Spinal cord (tissue), 10 donors: Measurements from ENCODE around the gene SGMS1. TPM values are rescaled to one million over a fixed set of nuclear protein-coding genes. Genes with fewer than 3 reads are reported as not detected.
"Not testable (repeated sequence)": the region's sequence is repeated elsewhere in the genome, so short reads cannot be mapped to it uniquely, and the experiment has no call there.

ENCODE experiments used
- DNase-seq, 6 donors: peaks; one replicate each; pipeline versions ENCODE4 v3.0.0 to v3.0.0-alpha.2; 2013 to 2015; ENCODE audit warnings: low spot score in 6 of 6, low read depth in 4 of 6
- H3K27ac ChIP-seq: one replicate; pipeline ENCODE4 v1.5.1; 2013; ENCODE audit warnings: low read depth, low read length, control low read depth
- H3K27me3 ChIP-seq: one replicate; pipeline ENCODE4 v1.6.1; 2013; ENCODE audit warnings: low read length; ENCODE audit not compliant: control insufficient read depth, insufficient read depth
- H3K36me3 ChIP-seq: one replicate; pipeline ENCODE4 v1.6.1; 2013; ENCODE audit warnings: low read length; ENCODE audit not compliant: control insufficient read depth, insufficient read depth
- H3K4me1 ChIP-seq: one replicate; pipeline ENCODE4 v1.6.1; 2013; ENCODE audit warnings: low read length; ENCODE audit not compliant: control insufficient read depth, insufficient read depth
- H3K4me3 ChIP-seq: one replicate; pipeline ENCODE4 v1.5.1; 2013; ENCODE audit warnings: low read depth, low read length, control low read depth
- H3K9me3 ChIP-seq: one replicate; pipeline ENCODE4 v1.6.1; 2013; ENCODE audit warnings: low read length; ENCODE audit not compliant: control insufficient read depth, insufficient read depth
- WGBS: methylation state at CpG from one replicate; pipeline ENCODE4 v1.1.5; 2013; ENCODE audit warnings: missing lambda C conversion rate; ENCODE audit not compliant: insufficient coverage; 5-methylcytosine and 5-hydroxymethylcytosine counted together
- polyA plus RNA-seq, 2 donors: library from polyadenylated mRNA; unstranded; fragments of 120-200 nt; gene quantifications; one replicate each; pipeline ENCODE4 v1.2.1, GENCODE V29; 2013; ENCODE audit not compliant: insufficient read length in 2 of 2
- total RNA-seq, 2 donors: library from RNA; depleted of rRNA in 1 of 2; stranded (reverse); fragments of 120-200 nt in 1 of 2; fragments of >200 nt in 1 of 2; gene quantifications; one replicate each; pipeline versions ENCODE4 v1.2.3 to v1.2.4, GENCODE V29; 2013 to 2014
- donor health status: healthy.

SGMS1 gene
- total and polyA plus RNA-seq, 4 donors, result 24.5 to 57.2 (median 40.5) TPM

GRCh38 chr10:50369931-50370330 lies 253.8 kb downstream of the SGMS1 start:
- Histone ChIP-seq H3K27ac (no peak overlapping the region), H3K9me3 (no peaks in the 10 kb centered on the region), H3K36me3 (no peaks in the 10 kb centered on the region), H3K4me1 (no peaks in the 10 kb centered on the region), H3K4me3 (no peak overlapping the region), H3K27me3 (no peaks in the 10 kb centered on the region)
- WGBS, result no CpG with 5 or more reads among the region's 1 CpG
- DNase-seq, result no peak

GRCh38 chr10:50367732-50368131 lies 256.0 kb downstream of the SGMS1 start:
- Histone ChIP-seq H3K4me3 (no peak overlapping the region), H3K9me3 (no peaks in the 10 kb centered on the region), H3K36me3 (no peaks in the 10 kb centered on the region), H3K27ac (no peak overlapping the region), H3K4me1 (no peaks in the 10 kb centered on the region), H3K27me3 (no peaks in the 10 kb centered on the region)
- no peak for DNase-seq
- no CpG with 5 or more reads among the region's 1 CpG for WGBS

- not testable (repeated sequence) for H3K27ac ChIP-seq, DNase-seq, H3K4me3 ChIP-seq, H3K9me3 ChIP-seq, H3K4me1 ChIP-seq, H3K27me3 ChIP-seq, H3K36me3 ChIP-seq
- WGBS, result no CpG with 5 or more reads among the region's 4 CpGs
Observed at GRCh38 chr10:50366421-50366820, 257.3 kb downstream of the SGMS1 start.

- not testable (repeated sequence) for H3K27ac ChIP-seq, H3K4me1 ChIP-seq, DNase-seq, H3K27me3 ChIP-seq, H3K36me3 ChIP-seq, H3K4me3 ChIP-seq, H3K9me3 ChIP-seq
- 100% methylated on average over 1 of the region's 3 CpGs for WGBS
Observed at GRCh38 chr10:50364730-50365129, 259.0 kb downstream of the SGMS1 start.

- no peak overlapping the region for H3K27ac ChIP-seq
- DNase-seq, result no peak
- no CpG with 5 or more reads among the region's 2 CpGs for WGBS
Observed at GRCh38 chr10:50362547-50363125, 261.1 kb downstream of the SGMS1 start.

GRCh38 chr10:50361946-50362345 lies 261.8 kb downstream of the SGMS1 start:
- H3K4me3 ChIP-seq, result no peak overlapping the region
- no peak for DNase-seq
- no peak overlapping the region for H3K27ac ChIP-seq
- WGBS, result no CpG with 5 or more reads among the region's 1 CpG
- no peaks in the 10 kb centered on the region for H3K27me3 ChIP-seq
- no peaks in the 10 kb centered on the region for H3K9me3 ChIP-seq
- no peaks in the 10 kb centered on the region for H3K4me1 ChIP-seq
- H3K36me3 ChIP-seq, result no peaks in the 10 kb centered on the region

More at GRCh38 chr10:50362547-50363125, 261.1 kb downstream of the SGMS1 start:
- Histone ChIP-seq H3K4me1 (no peaks in the 10 kb centered on the region), H3K9me3 (no peaks in the 10 kb centered on the region), H3K36me3 (no peaks in the 10 kb centered on the region), H3K27me3 (no peaks in the 10 kb centered on the region), H3K4me3 (no peak overlapping the region)

- Histone ChIP-seq H3K27ac (no peak overlapping the region), H3K4me3 (no peak overlapping the region)
- 57% methylated on average over 2 of the region's 5 CpGs for WGBS
Observed at GRCh38 chr10:50360077-50360850, 263.5 kb downstream of the SGMS1 start.

GRCh38 chr10:50358925-50359687 lies 264.6 kb downstream of the SGMS1 start:
- H3K4me3 ChIP-seq, result no peak overlapping the region
- H3K9me3 ChIP-seq, result no peaks in the 10 kb centered on the region
- H3K36me3 ChIP-seq, result peaks cover 3% of the 10 kb centered on the region
- DNase-seq, result no peak
- H3K27me3 ChIP-seq, result no peaks in the 10 kb centered on the region
- H3K27ac ChIP-seq, result no peak overlapping the region
- no CpG with 5 or more reads among the region's 1 CpG for WGBS
- H3K4me1 ChIP-seq, result no peaks in the 10 kb centered on the region

More at GRCh38 chr10:50360077-50360850, 263.5 kb downstream of the SGMS1 start:
- no peaks in the 10 kb centered on the region for H3K4me1 ChIP-seq
- peaks cover 3% of the 10 kb centered on the region for H3K36me3 ChIP-seq
- no peaks in the 10 kb centered on the region for H3K27me3 ChIP-seq
- no peaks in the 10 kb centered on the region for H3K9me3 ChIP-seq
- DNase-seq, result peak in 1 of 6 donors; percentile 51

- H3K27ac ChIP-seq, result no peak overlapping the region
- 75% methylated on average over 1 of the region's 2 CpGs for WGBS
Observed at GRCh38 chr10:50358411-50358810, 265.3 kb downstream of the SGMS1 start.

More at GRCh38 chr10:50358411-50358810, 265.3 kb downstream of the SGMS1 start:
- Histone ChIP-seq H3K9me3 (no peaks in the 10 kb centered on the region), H3K4me3 (no peak overlapping the region), H3K4me1 (no peaks in the 10 kb centered on the region), H3K36me3 (peaks cover 3% of the 10 kb centered on the region), H3K27me3 (no peaks in the 10 kb centered on the region)
- DNase-seq, result no peak
